ENCODE results near the gene CADM3. TPM values are rescaled to one million over a fixed set of nuclear protein-coding genes. Genes with fewer than 3 reads are reported as not detected.

Gene CADM3
- total RNA-seq, 1 experiment from 2014 or later, result not detected

- no TSS peak for BruUV-seq (replicated peaks)
- no peak overlapping the region for H3K4me2 ChIP-seq
- H3K27ac ChIP-seq, result no peak overlapping the region
- ChIA-PET POLR2A (ENCODE audit: unreplicated experiment) (no interaction called here), CTCF (interaction anchor here (0.6 kb wide), 1 partner anchor 40 kb away, joined by 6 read pairs; no protein-coding TSS in a partner anchor)
- H3K27me3 ChIP-seq (ENCODE audit: insufficient read depth, low read depth), result peaks cover 26% of the 10 kb centered on the region; the same call in 1 of the 2 replicates
- H3K9me2 ChIP-seq (ENCODE audit: insufficient read depth), result no peaks in the 10 kb centered on the region; the same call in 1 of the 2 replicates
- no peaks in the 10 kb centered on the region for H3K79me2 ChIP-seq (ENCODE audit: low read depth)
- no peak for DNase-seq
- H2AFZ ChIP-seq, result no peak overlapping the region
- H3K4me3 ChIP-seq, result no peak overlapping the region
- no peaks in the 10 kb centered on the region for H3K4me1 ChIP-seq (replicated peaks; ENCODE audit: insufficient read depth)
- no peaks in the 10 kb centered on the region for H3F3A ChIP-seq (ENCODE audit: insufficient read depth, low read depth)
- no peaks in the 10 kb centered on the region for H4K20me1 ChIP-seq (ENCODE audit: insufficient read depth)
- no peak for TF ChIP-seq CTCF (conservative IDR thresholded peaks at IDR 0.05)
- no peak for TF ChIP-seq EZH2 (IDR thresholded peaks at IDR 0.05; ENCODE audit: low read depth)
- H3K36me3 ChIP-seq (ENCODE audit: low read depth), result no peaks in the 10 kb centered on the region
- no peaks in the 10 kb centered on the region for H3K9me3 ChIP-seq (ENCODE audit: insufficient read depth, low read depth)
- intact Hi-C loops (cut with micrococcal nuclease; ENCODE audit: unreplicated experiment), result no loop called here
These were observed 1.3 kb downstream of the CADM3 start for GRCh38 chr1:159172614-159173291.

- POLR2A ChIA-PET (ENCODE audit: unreplicated experiment), result interaction anchor here (0.6 kb wide), 1 partner anchor 376 kb away, joined by 9 read pairs; no protein-coding TSS in a partner anchor
- CTCF ChIA-PET, result no interaction called here
- H3K9me3 ChIP-seq (ENCODE audit: insufficient read depth, low read depth), result no peaks in the 10 kb centered on the region
These were observed 1.9 kb downstream of the CADM3 start for GRCh38 chr1:159173320-159173719.

GRCh38 chr1:159175571-159175970, 4.2 kb downstream of the CADM3 start:
- Histone ChIP-seq H3K4me3 (no peak overlapping the region), H3K79me2 (ENCODE audit: low read depth) (no peaks in the 10 kb centered on the region), H4K20me1 (ENCODE audit: insufficient read depth) (no peaks in the 10 kb centered on the region), H3K4me2 (no peak overlapping the region), H3K9me3 (ENCODE audit: insufficient read depth, low read depth) (no peaks in the 10 kb centered on the region), H3K9me2 (ENCODE audit: insufficient read depth) (no peaks in the 10 kb centered on the region), H2AFZ (no peak overlapping the region), H3F3A (ENCODE audit: insufficient read depth, low read depth) (no peaks in the 10 kb centered on the region), H3K4me1 (replicated peaks; ENCODE audit: insufficient read depth) (no peaks in the 10 kb centered on the region), H3K27me3 (ENCODE audit: insufficient read depth, low read depth) (peaks cover 16% of the 10 kb centered on the region; the same call in 1 of the 2 replicates), H3K27ac (no peak overlapping the region), H3K36me3 (ENCODE audit: low read depth) (no peaks in the 10 kb centered on the region)
- TF ChIP-seq CTCF (conservative IDR thresholded peaks at IDR 0.05), result no peak
- no peak for TF ChIP-seq EZH2 (IDR thresholded peaks at IDR 0.05; ENCODE audit: low read depth)
- POLR2A ChIA-PET (ENCODE audit: unreplicated experiment), result no interaction called here
- CTCF ChIA-PET, result no interaction called here
- intact Hi-C loops (cut with micrococcal nuclease; ENCODE audit: unreplicated experiment), result no loop called here
- no peak for DNase-seq
- no TSS peak for BruUV-seq (replicated peaks)

More at GRCh38 chr1:159173320-159173719, 1.9 kb downstream of the CADM3 start:
- no peak overlapping the region for H3K4me3 ChIP-seq
- no peak for DNase-seq
- BruUV-seq (replicated peaks), result no TSS peak
- peaks cover 24% of the 10 kb centered on the region; the same call in 1 of the 2 replicates for H3K27me3 ChIP-seq (ENCODE audit: insufficient read depth, low read depth)
- TF ChIP-seq CTCF (conservative IDR thresholded peaks at IDR 0.05), result no peak
- TF ChIP-seq EZH2 (IDR thresholded peaks at IDR 0.05; ENCODE audit: low read depth), result no peak
- no peaks in the 10 kb centered on the region; the same call in 1 of the 2 replicates for H3K9me2 ChIP-seq (ENCODE audit: insufficient read depth)
- H3K36me3 ChIP-seq (ENCODE audit: low read depth), result no peaks in the 10 kb centered on the region
- intact Hi-C loops (cut with micrococcal nuclease; ENCODE audit: unreplicated experiment), result no loop called here
- H4K20me1 ChIP-seq (ENCODE audit: insufficient read depth), result no peaks in the 10 kb centered on the region
- H3K4me1 ChIP-seq (replicated peaks; ENCODE audit: insufficient read depth), result no peaks in the 10 kb centered on the region
- no peaks in the 10 kb centered on the region for H3K79me2 ChIP-seq (ENCODE audit: low read depth)
- H3K27ac ChIP-seq, result no peak overlapping the region
- no peaks in the 10 kb centered on the region for H3F3A ChIP-seq (ENCODE audit: insufficient read depth, low read depth)
- no peak overlapping the region for H3K4me2 ChIP-seq
- H2AFZ ChIP-seq, result no peak overlapping the region

All from PC-9 (cell line).